Thyroid gland (tissue), 4 donors: ENCODE results near the gene ESRRB. TPM values are rescaled to one million over a fixed set of nuclear protein-coding genes. Genes with fewer than 3 reads are reported as not detected.
A peak's percentile ranks its signal among the peaks of the same experiment; 100 is the strongest.

Experiments used
- DNase-seq, 2 donors: peaks; one replicate each; pipeline ENCODE4 v3.0.0-alpha.2; 2019
- H3K27ac ChIP-seq, 3 donors: fragments of 200-600 bp; sonication (generic); 1 replicate in 2 of 3; 2 replicates in 1 of 3; pipeline ENCODE4 v1.5.1; 2016 to 2019; ENCODE audit warnings: mild to moderate bottlenecking in 1 of 3, moderate library complexity in 1 of 3
- H3K27me3 ChIP-seq: fragments of 200-600 bp; sonication (generic); one replicate; pipeline ENCODE4 v1.5.1; 2019
- H3K36me3 ChIP-seq, 2 donors: fragments of 200-600 bp; sonication (generic); one replicate each; pipeline ENCODE4 v1.5.1; 2016 to 2019
- H3K4me1 ChIP-seq, 2 donors: fragments of 200-600 bp; sonication (generic); one replicate each; pipeline ENCODE4 v1.5.1; 2017 to 2019
- H3K4me3 ChIP-seq, 3 donors: fragments of 200-600 bp; sonication (generic); replicated peaks in 1 of 3; 1 replicate in 2 of 3; 2 replicates in 1 of 3; pipeline ENCODE4 v1.5.1; 2016; ENCODE audit warnings: mild to moderate bottlenecking in 1 of 3
- H3K9me3 ChIP-seq: fragments of 200-600 bp; sonication (generic); one replicate; pipeline ENCODE4 v1.5.1; 2017
- POLR2A ChIP-seq, 2 donors: fragments of 450-650 bp; IDR thresholded peaks; one replicate each; pipeline ENCODE4 v1.6.1; 2017; ENCODE audit warnings: antibody characterized with exemption in 2 of 2, mild to moderate bottlenecking in 2 of 2, moderate library complexity in 1 of 2
- WGBS, 2 donors: methylation state at CpG; one replicate each; pipeline ENCODE4 v1.1.5; 2017; 5-methylcytosine and 5-hydroxymethylcytosine counted together
- intact Hi-C: fragments of 100-400 bp; cut with DNase I; formaldehyde crosslinking; loops from one replicate; pipeline ENCODE4 v1.15.1; 2023
- total RNA-seq, 4 donors: library from RNA; depleted of rRNA; stranded (reverse); fragments of >200 nt; gene quantifications; one replicate each; pipeline ENCODE4 v1.2.3, GENCODE V29; 2016
- TF ChIP-seq, protein P1 (sequence below), 6 experiments: fragments of 200-600 bp in 3 of 6; fragments of 450-650 bp in 3 of 6; sonication (generic) in 3 of 6; IDR thresholded peaks; one replicate each; pipeline ENCODE4 v1.5.1; 2016 to 2019; ENCODE audit warnings: antibody characterized with exemption in 6 of 6, mild to moderate bottlenecking in 2 of 6, inconsistent platforms in 1 of 6, moderate library complexity in 1 of 6

Gene ESRRB
- total RNA-seq, 4 donors from 2014 or later = not detected

DNA sequence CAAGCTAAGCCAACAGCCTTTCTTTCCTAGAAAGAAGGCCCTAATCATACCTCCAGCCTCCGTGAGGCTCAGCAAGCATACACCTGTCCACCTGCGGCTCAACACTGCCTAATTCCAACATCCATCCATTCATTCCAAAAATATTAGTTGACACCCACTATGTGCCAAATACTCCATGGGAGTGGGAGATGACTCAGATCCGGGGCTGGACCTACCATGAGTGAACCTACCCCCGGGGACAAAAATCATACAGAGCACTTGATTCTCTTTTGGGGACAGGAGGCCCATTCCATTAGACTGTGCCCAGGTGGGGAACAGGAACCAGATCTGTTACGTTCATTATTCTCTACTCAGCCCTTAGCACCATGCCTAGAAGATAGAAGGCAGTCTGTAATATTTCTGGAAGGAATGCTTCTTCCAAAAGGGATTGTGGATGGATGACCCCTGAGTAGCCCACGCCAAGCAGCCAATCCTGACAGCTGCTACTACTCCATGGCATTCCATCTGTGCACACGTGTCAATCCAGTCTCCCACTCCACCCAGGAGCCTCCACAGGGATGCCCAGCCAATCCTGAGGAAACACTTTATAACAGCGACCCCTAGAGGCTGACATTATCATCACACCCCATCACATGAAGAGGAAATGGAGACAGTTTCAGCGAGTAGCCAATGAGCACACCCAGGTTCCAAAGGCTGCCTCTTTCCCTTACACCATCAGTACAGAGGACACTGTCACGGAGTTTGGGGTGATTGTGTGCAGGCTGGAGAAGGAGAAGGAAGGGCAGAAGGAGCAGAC lies 170.7 kb downstream of the ESRRB start:
- 61 to 63% methylated on average over 10 of the region's 10 CpGs for WGBS, 2 donors
- Histone ChIP-seq H3K4me1 (peaks cover 0 to 8% of the 10 kb centered on the region in 2 donors), H3K4me3 (no peak overlapping the region), H3K27ac (no peak overlapping the region), H3K36me3 (no peaks in the 10 kb centered on the region), H3K9me3 (no peaks in the 10 kb centered on the region), H3K27me3 (no peaks in the 10 kb centered on the region)
- TF ChIP-seq POLR2A (IDR thresholded peaks at IDR 0.05) = no peak
- TF ChIP-seq, protein P1, sequence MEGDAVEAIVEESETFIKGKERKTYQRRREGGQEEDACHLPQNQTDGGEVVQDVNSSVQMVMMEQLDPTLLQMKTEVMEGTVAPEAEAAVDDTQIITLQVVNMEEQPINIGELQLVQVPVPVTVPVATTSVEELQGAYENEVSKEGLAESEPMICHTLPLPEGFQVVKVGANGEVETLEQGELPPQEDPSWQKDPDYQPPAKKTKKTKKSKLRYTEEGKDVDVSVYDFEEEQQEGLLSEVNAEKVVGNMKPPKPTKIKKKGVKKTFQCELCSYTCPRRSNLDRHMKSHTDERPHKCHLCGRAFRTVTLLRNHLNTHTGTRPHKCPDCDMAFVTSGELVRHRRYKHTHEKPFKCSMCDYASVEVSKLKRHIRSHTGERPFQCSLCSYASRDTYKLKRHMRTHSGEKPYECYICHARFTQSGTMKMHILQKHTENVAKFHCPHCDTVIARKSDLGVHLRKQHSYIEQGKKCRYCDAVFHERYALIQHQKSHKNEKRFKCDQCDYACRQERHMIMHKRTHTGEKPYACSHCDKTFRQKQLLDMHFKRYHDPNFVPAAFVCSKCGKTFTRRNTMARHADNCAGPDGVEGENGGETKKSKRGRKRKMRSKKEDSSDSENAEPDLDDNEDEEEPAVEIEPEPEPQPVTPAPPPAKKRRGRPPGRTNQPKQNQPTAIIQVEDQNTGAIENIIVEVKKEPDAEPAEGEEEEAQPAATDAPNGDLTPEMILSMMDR (IDR thresholded peaks at IDR 0.05) = peak in 5 of 6 experiments; percentile 44 to 57 (median 51)
- DNase-seq = peak; percentile 21 to 37
- intact Hi-C loops = no loop called here

DNA sequence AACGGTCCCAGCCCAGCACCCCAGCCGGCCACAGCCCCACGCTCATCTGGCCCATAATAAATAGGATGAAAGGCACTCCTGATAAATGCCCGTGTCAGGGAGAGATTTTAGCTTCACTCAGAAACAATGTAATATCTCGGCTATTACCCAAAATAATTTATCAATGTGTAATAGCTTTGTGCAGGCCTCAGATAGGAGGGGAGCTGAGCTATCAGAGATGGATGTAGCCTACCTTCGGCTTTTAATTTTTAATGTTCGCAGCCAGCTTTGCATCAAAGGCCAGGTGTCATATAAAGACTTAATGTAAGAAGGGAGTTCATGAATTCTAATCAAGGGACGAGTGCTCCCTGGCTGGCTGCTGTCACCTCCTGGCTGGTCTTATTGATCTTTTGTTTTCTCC lies 171.9 kb downstream of the ESRRB start:
- whole genome bisulfite sequencing, 2 donors = 87 to 92% methylated on average over 8 of the region's 8 CpGs
- intact Hi-C loops = no loop called here

DNA sequence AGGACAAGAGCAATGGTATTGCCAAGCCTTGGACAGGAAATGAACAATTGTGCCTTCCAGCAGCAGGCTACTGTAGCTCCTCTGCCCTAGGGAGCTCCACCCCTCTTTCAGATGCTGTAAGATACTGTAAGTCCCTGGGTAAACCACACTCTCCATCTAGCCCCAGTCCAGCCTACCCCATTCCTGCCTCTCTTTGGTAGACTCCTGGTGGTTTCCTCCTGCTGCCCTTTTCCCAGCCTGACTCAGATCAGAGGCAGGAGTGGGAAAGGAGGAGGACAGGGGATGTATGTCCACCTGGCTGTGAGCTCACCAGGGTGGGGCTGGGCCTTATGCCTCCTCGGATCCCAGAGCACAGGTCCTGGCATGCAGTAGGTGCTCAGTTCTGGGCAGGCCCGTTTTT lies 174.6 kb downstream of the ESRRB start:
- intact Hi-C loops = no loop called here
- Histone ChIP-seq H3K27me3 (no peaks in the 10 kb centered on the region), H3K4me1 (no peaks in the 10 kb centered on the region), H3K27ac (no peak overlapping the region), H3K9me3 (no peaks in the 10 kb centered on the region), H3K4me3 (no peak overlapping the region), H3K36me3 (no peaks in the 10 kb centered on the region)
- WGBS, 2 donors = 56 to 72% methylated on average over 2 of the region's 2 CpGs
- DNase-seq = no peak
- TF ChIP-seq POLR2A (IDR thresholded peaks at IDR 0.05) = no peak
- TF ChIP-seq, protein P1 (IDR thresholded peaks at IDR 0.05) = no peak

More for the DNA sequence above, 171.9 kb downstream of the ESRRB start:
- Histone ChIP-seq H3K4me1 (no peaks in the 10 kb centered on the region), H3K27ac (no peak overlapping the region), H3K4me3 (no peak overlapping the region), H3K27me3 (no peaks in the 10 kb centered on the region), H3K9me3 (no peaks in the 10 kb centered on the region), H3K36me3 (no peaks in the 10 kb centered on the region)
- DNase-seq = no peak
- TF ChIP-seq POLR2A (IDR thresholded peaks at IDR 0.05) = no peak
- TF ChIP-seq, protein P1 (IDR thresholded peaks at IDR 0.05) = no peak

DNA sequence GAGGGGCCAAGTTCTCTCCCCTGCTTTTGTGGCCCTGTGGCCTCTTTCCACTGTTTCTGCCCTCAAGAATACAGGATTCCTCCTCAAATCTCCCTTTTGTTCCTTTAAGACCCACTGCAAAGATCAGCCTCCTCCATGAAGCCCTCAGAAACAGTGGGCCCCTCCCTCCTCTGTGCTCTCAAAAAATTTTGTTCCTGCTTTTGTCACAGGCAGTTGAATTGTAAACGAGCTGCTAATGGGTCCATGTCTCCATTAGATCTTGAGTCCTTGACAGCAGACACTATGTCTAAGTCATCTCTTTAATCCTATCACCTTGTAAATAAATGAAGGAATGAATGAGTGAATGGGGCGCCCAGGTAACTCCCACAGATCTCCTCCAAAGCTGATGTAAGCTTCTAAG lies 175.2 kb downstream of the ESRRB start:
- 79 to 80% methylated on average over 2 of the region's 2 CpGs for WGBS, 2 donors

More for the DNA sequence above, 175.2 kb downstream of the ESRRB start:
- no peaks in the 10 kb centered on the region for H3K4me1 ChIP-seq
- no peaks in the 10 kb centered on the region for H3K9me3 ChIP-seq
- TF ChIP-seq, protein P1 (IDR thresholded peaks at IDR 0.05) = no peak
- TF ChIP-seq POLR2A (IDR thresholded peaks at IDR 0.05) = no peak
- intact Hi-C loops = no loop called here
- no peaks in the 10 kb centered on the region for H3K36me3 ChIP-seq
- no peak overlapping the region for H3K4me3 ChIP-seq
- no peak for DNase-seq
- no peak overlapping the region for H3K27ac ChIP-seq
- no peaks in the 10 kb centered on the region for H3K27me3 ChIP-seq

Other genes with a start within 250 kb of the ESRRB start
- 100 to 1,000 TPM in 2 of 4 donors, 10 to 100 TPM in 2; 40.8 to 170 (median 84.8) TPM for gene GPATCH2L, start 224.2 kb upstream of the ESRRB start, total RNA-seq